OCI-LY3 (cell line): Measurements from ENCODE around the gene LYZ.
A peak's percentile ranks its signal among the peaks of the same experiment; 100 is the strongest.

Source experiments
- H2AFZ ChIP-seq: fragments of 200-600, 300-600 bp; shearing (Covaris generic); 2 replicates; pipeline ENCODE4 v1.6.0; 2014; ENCODE audit warnings: antibody characterized with exemption, low read depth, low read length
- H3K27ac ChIP-seq: fragments of 200-600, 300-600 bp; sonication (generic); 2 replicates; pipeline ENCODE4 v1.5.1; 2014; ENCODE audit warnings: mild to moderate bottlenecking, low read length, moderate library complexity, mixed read lengths
- H3K27me3 ChIP-seq: fragments of 200-600, 300-600 bp; sonication (generic); 2 replicates; pipeline ENCODE4 v1.6.1; 2014; ENCODE audit warnings: low read depth, low read length, mixed read lengths
- H3K36me3 ChIP-seq: fragments of 200-600, 300-600 bp; sonication (generic); replicated peaks from 2 replicates; pipeline ENCODE3; 2014; ENCODE audit warnings: low read depth, low read length, mixed read lengths
- H3K4me1 ChIP-seq: fragments of 300-600, 200-600 bp; sonication (generic); 2 replicates; pipeline ENCODE4 v1.6.1; 2014; ENCODE audit warnings: low read length, mixed read lengths
- H3K4me2 ChIP-seq: fragments of 200-600, 300-600 bp; sonication (generic); 2 replicates; pipeline ENCODE4 v1.6.1; 2014; ENCODE audit warnings: low read length, mixed read lengths
- H3K4me3 ChIP-seq: fragments of 300-600, 200-600 bp; sonication (generic); 2 replicates; pipeline ENCODE4 v1.5.1; 2014; ENCODE audit warnings: antibody characterized with exemption, mild to moderate bottlenecking, low read length, moderate library complexity
- H3K79me2 ChIP-seq: fragments of 300-600, 200-600 bp; shearing (Covaris generic); 2 replicates; pipeline ENCODE4 v1.6.1; 2014; ENCODE audit warnings: mild to moderate bottlenecking, low read length, mixed read lengths
- H3K9ac ChIP-seq: fragments of 300-600, 200-600 bp; shearing (Covaris generic); 2 replicates; pipeline ENCODE4 v1.6.0; 2014; ENCODE audit warnings: mild to moderate bottlenecking, low read length, moderate library complexity
- H3K9me3 ChIP-seq: fragments of 200-600, 300-600 bp; shearing (Covaris generic); 2 replicates; pipeline ENCODE4 v1.6.1; 2014; ENCODE audit warnings: low read length, mixed read lengths; ENCODE audit not compliant: insufficient read depth
- H4K20me1 ChIP-seq: fragments of 200-600, 300-600 bp; sonication (generic); 2 replicates; pipeline ENCODE4 v1.6.1; 2016; ENCODE audit warnings: low read length, mixed read lengths; ENCODE audit not compliant: insufficient read depth
- CTCF ChIP-seq: fragments of 200-600, 300-600 bp; sonication (generic); IDR thresholded peaks from 2 replicates; pipeline ENCODE4 v1.5.1; 2014; ENCODE audit warnings: antibody characterized with exemption, low read length, low read depth
- EZH2phosphoT487 ChIP-seq: fragments of 200-600 bp; shearing (Covaris generic); IDR thresholded peaks from 2 replicates; pipeline ENCODE4 v1.6.1; 2018; ENCODE audit warnings: antibody characterized with exemption, mixed run types, low read depth

LYZ gene

DNA sequence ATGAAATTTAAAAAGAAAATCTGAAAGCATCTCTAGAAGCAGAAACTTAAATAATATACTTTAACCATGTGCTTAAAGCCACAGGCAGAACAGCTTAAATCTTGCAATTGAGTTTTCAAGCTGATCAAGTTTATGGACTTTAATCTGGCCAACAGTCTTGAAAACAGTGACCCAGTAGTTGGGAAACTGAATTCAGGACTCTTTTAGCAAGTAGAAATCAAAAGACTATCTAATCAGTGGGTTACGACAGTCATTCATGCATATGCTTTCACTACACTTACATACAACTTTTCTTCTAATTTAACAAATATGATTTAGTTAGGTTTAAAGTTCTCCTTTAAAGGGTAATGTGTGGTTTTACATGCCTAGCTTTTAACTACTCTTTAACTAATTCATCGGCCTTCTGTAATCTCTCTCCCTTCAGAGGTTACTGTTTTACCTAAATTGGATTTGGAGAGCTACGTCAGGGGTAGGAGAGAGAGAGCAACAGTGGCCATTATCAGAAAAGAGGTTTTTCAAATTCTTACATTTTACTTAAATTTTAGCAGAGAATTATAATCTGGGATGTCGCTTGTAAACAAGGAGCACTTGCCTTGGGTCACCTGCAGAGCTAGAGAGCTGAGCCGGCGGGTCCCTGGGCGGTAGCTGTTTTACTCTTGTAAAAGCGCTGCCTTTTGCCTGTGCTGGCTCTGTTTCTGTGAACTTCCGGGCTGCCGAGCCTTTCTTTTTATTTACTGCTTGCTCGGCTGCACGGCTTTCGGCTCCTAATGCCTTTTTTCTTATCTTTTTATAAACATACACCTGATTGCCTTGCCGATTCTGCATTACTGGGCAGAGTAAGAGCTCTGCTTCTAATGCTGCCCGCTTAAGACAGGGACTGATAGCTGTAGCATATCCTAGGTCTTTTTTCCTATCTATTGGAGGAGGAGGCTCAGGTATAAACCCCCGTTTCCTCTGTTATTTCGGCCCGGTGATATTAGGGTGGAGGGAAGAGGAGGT is 17.4 kb upstream of the LYZ start:
- peak overlapping the region; percentile 46 for H3K9ac ChIP-seq
- H3K4me3 ChIP-seq, result peak overlapping the region; percentile 77
- H3K36me3 ChIP-seq, result no peaks in the 10 kb centered on the region
- H3K4me2 ChIP-seq, result peak overlapping the region; percentile 67
- no peaks in the 10 kb centered on the region for H3K9me3 ChIP-seq
- H2AFZ ChIP-seq, result peak overlapping the region; percentile 97
- no peak overlapping the region for H3K27ac ChIP-seq
- H3K27me3 ChIP-seq, result peaks cover 23% of the 10 kb centered on the region
- H3K4me1 ChIP-seq, result peaks cover 25% of the 10 kb centered on the region
- no peaks in the 10 kb centered on the region for H3K79me2 ChIP-seq
- H4K20me1 ChIP-seq, result no peaks in the 10 kb centered on the region
- no peak for TF ChIP-seq EZH2phosphoT487
- TF ChIP-seq CTCF, result no peak

- Histone ChIP-seq H3K9me3 (no peaks in the 10 kb centered on the region), H4K20me1 (no peaks in the 10 kb centered on the region), H3K4me2 (peak overlapping the region; percentile 67), H3K4me1 (peaks cover 25% of the 10 kb centered on the region), H3K4me3 (peak overlapping the region; percentile 77), H3K27ac (no peak overlapping the region), H3K79me2 (no peaks in the 10 kb centered on the region), H3K27me3 (peaks cover 23% of the 10 kb centered on the region), H3K9ac (peak overlapping the region; percentile 46; the same call in 1 of the 2 replicates), H3K36me3 (no peaks in the 10 kb centered on the region), H2AFZ (peak overlapping the region; percentile 97)
- TF ChIP-seq EZH2phosphoT487 (no peak), CTCF (no peak)
Observed at GRCh38 chr12:69331519-69331908, 16.7 kb upstream of the LYZ start.

GRCh38 chr12:69331909-69332684 is 16.1 kb upstream of the LYZ start:
- no peak for TF ChIP-seq CTCF
- no peak for TF ChIP-seq EZH2phosphoT487
- H3K9ac ChIP-seq, result no peak overlapping the region
- H3K4me2 ChIP-seq, result no peak overlapping the region
- H3K36me3 ChIP-seq, result no peaks in the 10 kb centered on the region
- H3K4me3 ChIP-seq, result no peak overlapping the region
- no peaks in the 10 kb centered on the region for H3K79me2 ChIP-seq
- H2AFZ ChIP-seq, result no peak overlapping the region
- H4K20me1 ChIP-seq, result no peaks in the 10 kb centered on the region
- peaks cover 23% of the 10 kb centered on the region for H3K27me3 ChIP-seq
- H3K27ac ChIP-seq, result no peak overlapping the region
- no peaks in the 10 kb centered on the region for H3K9me3 ChIP-seq
- peaks cover 25% of the 10 kb centered on the region for H3K4me1 ChIP-seq

- no peak overlapping the region for H3K4me3 ChIP-seq
- no peak overlapping the region for H3K9ac ChIP-seq
- no peaks in the 10 kb centered on the region for H3K36me3 ChIP-seq
- no peak overlapping the region for H3K4me2 ChIP-seq
- TF ChIP-seq EZH2phosphoT487 (no peak), CTCF (no peak)
- peaks cover 20% of the 10 kb centered on the region for H3K27me3 ChIP-seq
- no peak overlapping the region for H2AFZ ChIP-seq
- H3K4me1 ChIP-seq, result peaks cover 32% of the 10 kb centered on the region
- no peak overlapping the region for H3K27ac ChIP-seq
- no peaks in the 10 kb centered on the region for H4K20me1 ChIP-seq
- H3K9me3 ChIP-seq, result no peaks in the 10 kb centered on the region
- H3K79me2 ChIP-seq, result no peaks in the 10 kb centered on the region
Observed at GRCh38 chr12:69332815-69333358, 15.3 kb upstream of the LYZ start.
